HUDEP-2 (cell line): Measurements from ENCODE around the gene UBE2G2.

Experiments used
- DNase-seq, 76 experiments: peaks; one replicate each; lab custom pipeline; 2025; ENCODE audit not compliant: unreplicated experiment in 76 of 76; lab: John Stamatoyannopoulos, UW

UBE2G2 gene

GRCh38 chr21:44816761-44817505, 15.3 kb upstream of the UBE2G2 start:
- no peak for DNase-seq

DNA sequence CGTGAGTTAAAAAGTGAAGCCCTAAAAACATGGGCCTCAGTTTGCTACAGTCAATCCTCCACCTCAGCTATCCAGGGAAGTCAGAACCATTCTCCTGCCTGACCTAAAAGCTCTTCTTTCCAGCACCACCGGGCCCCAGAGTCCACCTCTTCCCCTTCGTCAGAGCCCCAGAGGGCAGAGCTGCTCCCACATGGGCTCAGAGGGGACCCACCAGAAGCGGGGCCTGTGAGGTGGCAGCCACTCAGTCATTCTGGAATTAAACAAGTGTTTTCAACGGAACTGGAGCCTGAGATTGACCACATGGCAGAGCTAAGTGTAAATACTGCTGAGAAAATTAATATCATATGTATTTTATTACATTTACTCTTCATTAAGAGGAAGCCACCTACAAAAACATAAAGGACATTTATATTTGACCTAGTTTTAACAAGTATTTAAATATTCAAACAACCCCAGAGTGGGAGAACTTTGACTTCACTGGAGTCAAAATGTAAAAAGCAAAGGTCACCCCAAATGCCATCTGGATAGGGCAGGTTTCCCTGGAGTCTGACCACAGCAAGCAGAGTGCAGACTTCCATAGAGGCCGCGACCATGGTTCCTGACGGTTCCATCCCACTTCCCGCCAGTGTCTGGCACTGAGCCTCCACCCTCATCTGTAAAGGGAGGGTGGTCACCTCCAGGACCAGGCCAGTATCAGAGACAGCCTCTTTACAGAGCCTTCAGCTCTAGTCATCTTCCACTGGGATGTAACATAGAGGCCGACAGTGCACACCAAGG, 14.4 kb upstream of the UBE2G2 start:
- no peak for DNase-seq

- no peak for DNase-seq
These were observed 13.6 kb upstream of the UBE2G2 start for GRCh38 chr21:44815225-44815624.

DNA sequence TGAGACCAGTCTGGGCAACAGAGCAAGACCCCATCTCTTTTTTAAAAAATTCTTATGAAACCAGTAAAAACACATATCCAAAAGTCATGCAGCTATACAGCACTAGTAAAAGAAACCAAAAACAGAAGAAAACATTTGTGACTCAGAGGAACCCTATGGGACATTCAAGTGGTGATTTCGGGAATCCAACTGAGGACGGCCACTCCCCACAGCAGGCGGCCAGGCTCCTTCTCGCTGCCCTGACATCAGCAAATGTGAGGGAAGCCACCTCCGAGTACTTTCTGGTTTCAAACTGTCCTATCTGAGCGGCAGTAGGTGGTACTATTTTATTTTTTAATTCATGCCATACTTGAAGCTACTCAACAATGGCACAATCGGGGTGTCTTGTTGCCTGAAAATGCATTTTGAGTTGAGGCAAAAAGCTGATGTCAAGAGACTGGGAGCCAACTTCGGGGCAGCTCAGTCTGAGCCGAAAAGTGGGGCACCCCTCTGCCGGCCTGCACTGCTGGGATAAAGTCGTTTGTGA, 12.9 kb upstream of the UBE2G2 start:
- DNase-seq = no peak

GRCh38 chr21:44813727-44814126, 12.1 kb upstream of the UBE2G2 start:
- no peak for DNase-seq

GRCh38 chr21:44813149-44813548, 11.5 kb upstream of the UBE2G2 start:
- DNase-seq = no peak

- no peak for DNase-seq
These were observed 11.0 kb upstream of the UBE2G2 start for GRCh38 chr21:44812640-44813039.

GRCh38 chr21:44810779-44811178, 9.2 kb upstream of the UBE2G2 start:
- peak in 11 of 76 experiments; percentile 17 to 48 (median 26) for DNase-seq

GRCh38 chr21:44805859-44806258, 4.2 kb upstream of the UBE2G2 start:
- DNase-seq = no peak

DNA sequence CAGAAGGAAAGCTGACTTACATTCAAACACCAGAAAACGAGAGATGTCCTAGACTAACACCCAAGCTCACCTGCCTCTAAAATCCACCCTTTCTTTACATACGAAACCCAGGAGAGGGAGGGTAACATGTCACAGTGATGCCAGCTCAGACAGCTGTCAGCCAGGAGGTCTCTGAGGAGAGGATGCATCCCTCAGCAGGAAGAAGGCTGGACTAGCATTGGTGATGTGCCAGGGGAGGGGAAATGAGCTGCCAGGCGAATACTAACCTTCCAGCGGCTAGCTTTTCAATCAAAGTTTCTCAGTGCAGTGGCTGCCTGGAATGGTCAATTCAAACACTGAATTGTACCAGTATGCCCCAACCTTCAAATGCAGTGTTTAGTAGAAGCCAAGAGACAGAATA, 3.6 kb upstream of the UBE2G2 start:
- no peak for DNase-seq

DNA sequence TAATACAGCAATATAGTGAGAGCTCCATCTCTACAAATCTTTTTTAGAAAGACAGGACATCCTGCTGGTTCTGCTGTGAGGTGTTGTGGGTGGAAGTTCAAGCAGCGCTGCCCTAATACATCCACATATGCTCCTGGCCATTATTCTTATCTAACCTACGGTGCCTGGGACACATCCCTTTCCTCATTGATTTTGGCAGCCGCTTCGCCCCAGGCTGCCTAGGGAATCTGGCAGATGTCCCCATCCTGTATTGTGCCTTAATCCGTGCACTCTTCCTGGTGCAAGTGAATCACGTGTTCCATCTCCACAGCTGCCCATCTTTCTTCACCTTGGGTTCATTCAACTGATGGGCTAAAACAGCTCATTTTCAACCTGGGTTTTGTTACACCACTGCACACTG, 3.1 kb upstream of the UBE2G2 start:
- DNase-seq = no peak

DNA sequence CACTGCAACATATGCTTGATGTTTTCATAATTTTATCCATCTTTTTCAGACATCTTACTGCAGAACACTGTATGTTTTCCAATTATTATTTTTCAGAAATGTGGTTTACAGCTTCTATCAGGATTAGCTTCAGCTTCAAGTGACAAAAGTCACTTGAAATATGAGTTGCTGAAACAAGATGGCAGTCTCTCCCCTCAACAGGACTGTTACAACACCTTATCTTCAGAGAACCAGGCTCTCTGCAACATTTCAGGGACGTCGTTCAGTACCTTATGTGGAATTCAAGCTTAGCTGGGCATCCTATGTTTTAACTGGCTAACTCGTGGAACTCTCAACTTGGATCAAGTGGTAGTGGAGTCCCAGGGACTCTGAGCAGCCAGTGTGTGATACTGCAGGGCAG, 2.0 kb upstream of the UBE2G2 start:
- DNase-seq = peak in 3 of 76 experiments; percentile 14 to 37 (median 31)

- peak in 27 of 76 experiments; percentile 13 to 72 (median 39) for DNase-seq
These were observed 955 bp upstream of the UBE2G2 start for GRCh38 chr21:44802396-44803153.

- peak in 27 of 76 experiments; percentile 4 to 64 (median 33) for DNase-seq
These were observed 601 bp downstream of the UBE2G2 start for GRCh38 chr21:44800971-44801467.

- peak in 18 of 76 experiments; percentile 13 to 66 (median 29) for DNase-seq
These were observed 1.5 kb downstream of the UBE2G2 start for GRCh38 chr21:44800103-44800502.

- DNase-seq = no peak
These were observed 2.0 kb downstream of the UBE2G2 start for GRCh38 chr21:44799646-44800045.

DNA sequence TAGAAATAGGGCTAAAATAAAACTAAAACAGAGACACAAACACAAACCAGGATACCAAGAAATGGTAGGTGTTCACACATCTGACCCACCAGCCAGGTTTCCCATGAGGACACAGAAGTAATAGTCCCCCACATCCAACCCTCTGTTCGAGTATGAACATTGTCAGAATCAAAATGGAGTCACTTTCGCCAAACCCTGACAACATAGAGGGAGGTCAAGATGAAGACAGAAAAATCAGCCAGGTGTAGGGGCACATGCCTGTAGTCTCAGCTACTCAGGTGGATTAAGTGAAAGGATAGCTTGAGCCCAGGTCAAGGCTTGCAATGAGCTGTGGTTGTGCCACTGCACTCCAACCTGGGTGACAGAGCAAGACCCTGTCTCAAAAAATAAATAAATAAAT, 3.8 kb downstream of the UBE2G2 start:
- DNase-seq = no peak

GRCh38 chr21:44795342-44795741, 6.3 kb downstream of the UBE2G2 start:
- no peak for DNase-seq

DNA sequence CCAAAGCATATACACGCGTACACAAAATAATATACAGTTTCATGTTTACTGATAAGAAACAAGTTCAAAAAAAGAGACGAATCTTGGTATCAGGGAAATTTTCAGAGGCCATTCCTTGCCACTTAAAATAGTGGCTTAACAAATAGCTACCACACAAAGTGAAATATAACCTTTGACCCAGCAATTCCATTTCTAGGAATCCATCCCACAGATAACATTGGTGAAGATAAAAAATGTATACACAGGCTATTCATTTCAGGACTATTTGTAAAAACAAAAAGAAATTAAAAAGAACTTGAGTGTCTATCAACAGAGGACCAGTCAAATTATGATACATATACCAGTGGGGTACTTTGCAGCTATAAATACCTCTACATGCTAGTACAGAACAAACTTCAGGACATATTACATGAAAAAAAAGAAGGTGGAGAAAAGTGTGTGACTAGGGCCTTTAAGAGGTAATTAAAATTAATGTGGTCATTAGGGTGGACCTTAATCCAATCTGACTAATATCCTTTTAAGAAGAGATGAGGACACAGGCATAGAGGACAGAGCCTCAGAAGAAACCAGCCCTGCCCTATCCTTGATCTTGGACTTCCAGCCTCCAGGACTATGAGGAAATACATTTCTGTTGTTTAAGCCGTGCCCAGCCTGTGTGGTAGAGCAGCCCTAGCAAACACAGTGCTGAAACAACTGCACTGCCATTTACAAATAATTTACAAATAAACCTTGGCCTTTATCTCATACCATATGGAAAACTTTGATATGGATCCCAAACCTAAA, 7.8 kb downstream of the UBE2G2 start:
- peak in 2 of 76 experiments; percentile 29 to 59 for DNase-seq
